HG02610 (cell line): ENCODE measurements around the gene SERHL2.
"Not testable (repeated sequence)": the region's sequence is repeated elsewhere in the genome, so short reads cannot be mapped to it uniquely, and the experiment has no call there.

Source experiments
- ATAC-seq: cut with Tn5 transposase; IDR thresholded peaks from one replicate; pipeline ENCODE4 v1.9.1; 2021; ENCODE audit warnings: mild to moderate bottlenecking, moderate library complexity; ENCODE audit not compliant: unreplicated experiment

The SERHL2 gene

DNA sequence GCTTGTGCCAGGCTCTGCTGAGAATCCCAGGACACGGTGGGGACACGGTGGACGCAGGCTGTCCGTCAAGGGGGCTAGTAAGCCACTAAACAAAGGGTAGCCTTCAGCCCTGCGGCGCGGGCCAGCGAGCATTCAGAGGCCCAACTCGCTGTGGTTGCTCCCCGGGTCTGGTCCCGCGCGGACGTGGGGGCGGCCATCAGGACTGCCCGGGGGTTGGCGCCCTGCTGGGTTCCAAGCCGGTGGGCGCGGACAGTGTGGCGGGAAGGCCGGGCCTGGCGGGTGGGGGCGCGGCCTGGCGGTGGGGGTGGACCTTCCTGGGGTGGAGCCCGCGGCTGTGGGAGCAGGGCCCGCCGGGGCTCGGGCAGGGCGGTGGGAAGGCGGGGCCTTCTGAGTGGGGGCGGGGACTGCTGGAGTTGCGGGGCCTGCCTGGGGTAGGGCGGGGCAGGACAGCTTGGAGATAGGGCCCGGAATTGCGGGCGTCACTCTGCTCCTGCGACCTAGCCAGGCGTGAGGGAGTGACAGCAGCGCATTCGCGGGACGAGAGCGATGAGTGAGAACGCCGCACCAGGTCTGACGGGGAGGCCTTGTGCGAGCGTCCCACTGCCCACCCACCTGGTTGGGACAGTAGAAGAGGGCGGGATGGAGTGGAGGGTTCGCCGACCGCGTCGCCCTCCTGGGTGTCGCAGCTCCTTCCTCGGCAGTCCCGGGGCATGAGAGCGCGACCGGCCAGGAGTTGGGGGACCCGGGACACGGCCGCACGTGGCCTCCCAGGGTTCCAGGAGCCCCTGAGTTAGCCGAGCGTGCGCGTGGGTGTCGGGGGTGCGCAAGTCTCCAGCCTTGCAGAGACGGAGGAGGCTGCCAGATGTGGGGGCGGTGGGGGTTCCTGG lies at the start of gene SERHL2:
TSS of gene SERHL2 (plus strand) at position 482 of the 887 bp plus-strand sequence. CDS start at position 547, 65 bp downstream.
- peak; percentile 51 for ATAC-seq

DNA sequence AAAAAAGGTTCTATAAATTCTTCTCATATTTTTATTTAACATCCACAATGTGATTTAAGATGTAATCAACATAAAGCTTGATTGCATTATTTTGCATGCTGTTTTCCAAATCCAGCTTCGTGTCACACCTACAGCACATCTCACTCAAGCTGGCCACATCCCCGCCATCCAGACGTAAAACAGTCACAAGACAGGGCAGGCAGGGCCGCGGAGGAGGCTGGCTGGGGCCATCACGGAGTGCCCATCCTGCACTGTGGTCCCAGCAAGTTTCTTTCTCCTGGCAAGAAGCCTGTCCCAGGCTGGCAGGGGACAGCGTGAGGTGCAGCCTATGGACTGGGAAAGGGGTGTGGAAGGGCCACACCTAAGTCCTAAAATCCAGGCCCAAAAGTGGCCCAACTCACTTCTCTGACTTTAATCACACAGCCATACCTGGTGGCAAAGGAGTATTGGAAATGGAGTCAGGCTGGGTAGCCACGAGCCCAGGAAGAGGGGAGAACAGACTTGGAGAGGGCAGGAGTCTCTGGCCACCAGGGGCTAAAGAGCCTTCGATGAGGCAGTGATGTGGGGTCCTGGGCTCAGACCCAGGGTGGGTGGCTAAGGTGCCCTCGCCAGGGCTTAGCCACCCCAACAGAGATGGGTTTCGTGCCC lies 45.3 kb upstream of the SERHL2 start:
- ATAC-seq = not testable (repeated sequence)

GRCh38 chr22:42508975-42509364 lies 44.8 kb upstream of the SERHL2 start:
- not testable (repeated sequence) for ATAC-seq

DNA sequence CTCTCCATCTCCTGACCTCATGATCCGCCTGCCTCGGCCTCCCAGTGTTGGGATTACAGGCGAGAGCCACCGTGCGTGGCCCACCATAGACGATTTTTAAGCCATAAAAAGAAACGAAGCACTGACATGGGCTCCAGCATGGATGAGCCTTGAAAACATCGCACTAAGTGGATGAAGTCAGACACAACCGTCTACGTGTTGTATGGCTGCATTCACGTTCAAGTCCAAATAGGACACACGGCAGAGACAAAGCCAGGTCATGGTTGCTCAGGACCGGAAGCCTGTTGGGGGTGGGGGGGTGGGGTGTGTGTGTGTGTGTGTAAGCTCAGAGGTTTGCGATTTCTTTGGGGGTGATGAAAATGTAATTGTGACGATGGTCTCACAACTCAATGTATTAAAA lies 44.2 kb upstream of the SERHL2 start:
- no peak for ATAC-seq

- ATAC-seq = no peak
Observed at GRCh38 chr22:42511401-42511891, 42.3 kb upstream of the SERHL2 start.

DNA sequence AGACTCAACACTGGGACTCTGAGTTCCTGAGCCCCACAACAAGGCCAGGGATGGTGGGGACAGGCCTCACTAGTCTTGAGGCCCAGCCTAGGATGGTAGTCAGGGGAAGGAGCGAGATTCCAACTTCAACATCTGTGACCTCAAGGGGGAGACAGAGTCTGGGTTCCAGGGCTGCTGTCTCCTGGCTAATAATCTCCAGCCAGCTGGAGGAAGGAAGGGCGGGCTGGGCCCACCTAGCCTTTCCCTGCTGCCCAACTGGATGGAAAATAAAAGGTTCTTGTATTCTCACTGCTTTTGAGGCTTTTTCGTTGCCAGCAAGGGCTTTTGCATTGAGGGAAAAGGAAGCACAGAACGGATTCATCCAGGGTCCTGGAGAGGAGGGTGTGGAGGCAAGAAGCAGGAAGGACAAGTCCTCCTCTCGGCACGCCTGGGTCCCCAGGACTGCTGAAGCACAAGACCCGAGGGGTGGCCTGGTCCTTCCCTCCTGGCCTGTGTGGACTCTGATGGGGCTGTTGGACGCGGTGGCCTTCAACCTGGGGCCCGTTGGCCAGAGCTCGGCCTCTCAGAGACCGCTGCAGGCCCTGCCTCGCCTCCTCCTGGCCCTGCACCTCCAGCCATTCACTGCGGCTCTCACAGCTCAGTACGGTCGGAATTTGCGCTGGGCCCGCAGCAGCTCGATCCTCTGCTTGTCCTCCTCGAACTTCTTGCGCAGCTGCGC lies 41.3 kb upstream of the SERHL2 start:
- not testable (repeated sequence) for ATAC-seq

DNA sequence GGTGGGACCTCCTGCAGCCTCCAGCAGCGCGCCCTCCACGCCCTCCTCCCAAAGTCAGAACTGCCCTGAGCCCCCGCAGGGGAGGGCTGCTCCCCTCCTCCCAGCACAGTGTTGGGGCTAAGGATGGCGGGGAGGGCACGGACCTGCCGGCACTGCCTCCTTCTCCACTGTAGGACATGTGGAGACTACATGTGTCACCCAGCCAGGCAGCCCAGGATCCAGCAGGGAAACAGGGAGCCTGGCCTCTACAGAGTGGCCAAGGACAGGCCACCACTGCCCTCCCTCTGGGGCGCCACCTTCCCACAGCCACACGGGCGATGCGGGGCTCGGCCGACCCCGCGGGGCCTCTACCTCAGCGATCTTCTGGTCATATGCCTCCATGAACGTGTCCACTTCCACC lies 39.4 kb upstream of the SERHL2 start:
- not testable (repeated sequence) for ATAC-seq

GRCh38 chr22:42515304-42515703 lies 38.5 kb upstream of the SERHL2 start:
- ATAC-seq = not testable (repeated sequence)

DNA sequence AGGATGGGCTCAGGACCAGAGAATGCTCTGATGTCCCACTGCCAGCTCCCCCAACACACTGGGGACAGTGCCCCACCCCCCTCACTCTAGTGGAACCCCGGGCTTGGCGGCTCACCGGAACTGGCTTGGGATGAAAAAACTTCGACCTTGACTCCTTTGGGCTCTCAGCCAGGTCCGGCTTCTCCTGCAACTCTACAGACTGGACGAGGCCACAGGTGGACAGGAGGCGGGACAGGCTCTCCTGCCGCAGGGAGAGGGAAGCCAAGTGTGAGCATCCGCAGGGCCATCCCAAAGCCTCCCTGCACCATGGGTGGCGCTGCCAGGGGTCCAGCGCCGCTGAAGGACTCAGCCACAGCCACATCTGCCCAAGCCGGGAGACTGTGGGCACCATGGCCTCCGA lies 37.9 kb upstream of the SERHL2 start:
- no peak for ATAC-seq

- not testable (repeated sequence) for ATAC-seq
Observed at GRCh38 chr22:42517103-42517502, 36.7 kb upstream of the SERHL2 start.

- not testable (repeated sequence) for ATAC-seq
Observed at GRCh38 chr22:42518638-42519524, 34.9 kb upstream of the SERHL2 start.

DNA sequence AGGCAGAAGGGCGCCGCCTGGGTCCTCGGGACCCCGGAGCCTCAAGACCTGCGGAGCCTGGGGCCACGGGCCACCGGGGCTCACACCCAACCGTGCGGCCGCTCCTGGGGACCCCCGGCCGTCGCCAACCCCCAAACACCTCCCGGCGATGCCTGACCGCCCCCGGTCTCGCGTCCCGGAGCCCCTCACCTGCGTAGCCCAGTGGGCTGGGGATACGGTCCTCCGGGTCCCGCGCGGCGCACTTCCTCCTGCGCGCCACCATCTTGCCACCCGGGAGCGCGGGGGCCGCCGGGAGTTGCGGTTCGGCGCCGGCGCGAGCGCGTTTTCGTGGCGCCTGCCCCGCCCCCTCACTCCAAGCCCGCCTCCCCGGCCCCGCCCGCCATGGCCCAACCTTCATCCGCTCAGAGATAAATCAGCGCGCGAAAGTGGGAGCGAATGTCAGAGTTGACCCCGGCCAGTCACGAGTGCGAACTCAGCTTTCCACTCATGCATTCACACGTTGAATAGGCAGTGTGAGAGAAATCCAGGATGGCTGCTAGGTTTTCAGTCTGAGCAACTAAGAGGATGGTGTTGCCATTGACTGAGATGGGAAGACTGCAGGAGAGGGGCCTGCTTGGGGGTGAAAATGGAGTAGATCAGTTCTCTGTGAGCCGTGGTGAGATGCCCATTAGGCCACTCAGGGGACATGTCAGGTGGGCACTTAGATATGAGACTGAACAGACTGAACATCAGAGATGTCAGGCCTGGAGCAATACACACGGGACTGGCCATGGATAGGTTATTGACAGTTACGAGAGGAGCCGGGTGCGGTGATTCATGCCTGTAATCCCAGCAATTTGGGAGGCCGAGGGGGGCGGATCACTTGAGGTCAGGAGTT lies 34.0 kb upstream of the SERHL2 start, which contains the start of gene RRP7A:
TSS of gene RRP7A (minus strand) at position 272 of the 877 bp plus-strand sequence. CDS start at position 262, 10 bp downstream.
- ATAC-seq = peak; percentile 78

GRCh38 chr22:42521228-42521546 lies 32.6 kb upstream of the SERHL2 start:
- no peak for ATAC-seq

GRCh38 chr22:42522546-42522945 lies 31.2 kb upstream of the SERHL2 start:
- no peak for ATAC-seq

- no peak for ATAC-seq
Observed at GRCh38 chr22:42528591-42529307, 25.0 kb upstream of the SERHL2 start.

DNA sequence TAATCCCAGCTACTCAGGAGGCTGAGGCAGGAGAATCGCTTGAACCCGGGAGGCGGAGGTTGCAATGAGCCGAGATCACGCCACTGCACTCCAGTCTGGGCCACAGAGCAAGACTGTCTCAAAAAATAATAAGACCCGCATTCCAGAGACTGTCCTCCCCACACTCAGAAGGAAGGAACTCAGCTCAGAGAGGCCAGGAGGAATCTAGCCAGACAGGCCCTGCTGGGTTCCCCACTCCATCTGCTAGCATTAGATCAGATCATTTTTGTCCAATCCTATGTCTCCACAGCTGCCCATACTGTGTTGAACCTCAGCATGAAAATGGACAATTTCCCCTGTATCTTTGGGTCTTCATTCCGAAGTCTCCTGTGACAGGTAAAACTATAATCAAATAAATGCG lies 24.3 kb upstream of the SERHL2 start:
- not testable (repeated sequence) for ATAC-seq

GRCh38 chr22:42531401-42532084 lies 22.2 kb upstream of the SERHL2 start:
- ATAC-seq = not testable (repeated sequence)

GRCh38 chr22:42533638-42533977 lies 20.1 kb upstream of the SERHL2 start:
- ATAC-seq = no peak
